ENCODE data around the gene CPLX3.

- TF ChIP-seq POLR2AphosphoS5 (IDR thresholded peaks at IDR 0.05) = no peak
- no peak for TF ChIP-seq EP300 (IDR thresholded peaks at IDR 0.05)
- no peak for TF ChIP-seq POLR2A (IDR thresholded peaks at IDR 0.05)
- TF ChIP-seq CTCF (IDR thresholded peaks at IDR 0.05) = no peak
These were observed 9.6 kb upstream of the CPLX3 start for GRCh38 chr15:74816624-74817369.

Data from upper lobe of left lung (tissue), 4 donors.